ENCODE results near the gene PWWP2B.

The PWWP2B gene

GRCh38 chr10:132447446-132448247 lies 50.6 kb downstream of the PWWP2B start:
- peak; percentile 43 for DNase-seq (ENCODE audit: low read depth)
- TF ChIP-seq CTCF (conservative IDR thresholded peaks at IDR 0.05; ENCODE audit: low read depth, low read length): no peak
- no peak overlapping the region for H3K4me3 ChIP-seq (ENCODE audit: low read length)

- DNase-seq (ENCODE audit: low read depth): no peak
- TF ChIP-seq CTCF (conservative IDR thresholded peaks at IDR 0.05; ENCODE audit: low read depth, low read length): no peak
- no peak overlapping the region for H3K4me3 ChIP-seq (ENCODE audit: low read length)
Observed at GRCh38 chr10:132448248-132448731, 51.3 kb downstream of the PWWP2B start.

GRCh38 chr10:132449051-132449810 lies 52.2 kb downstream of the PWWP2B start:
- DNase-seq (ENCODE audit: low read depth): no peak
- no peak overlapping the region for H3K4me3 ChIP-seq (ENCODE audit: low read length)
- no peak for TF ChIP-seq CTCF (conservative IDR thresholded peaks at IDR 0.05; ENCODE audit: low read depth, low read length)

GRCh38 chr10:132449811-132450181 lies 52.8 kb downstream of the PWWP2B start:
- H3K4me3 ChIP-seq (ENCODE audit: low read length): no peak overlapping the region
- no peak for DNase-seq (ENCODE audit: low read depth)
- TF ChIP-seq CTCF (conservative IDR thresholded peaks at IDR 0.05; ENCODE audit: low read depth, low read length): no peak

- DNase-seq (ENCODE audit: low read depth): no peak
- no peak for TF ChIP-seq CTCF (conservative IDR thresholded peaks at IDR 0.05; ENCODE audit: low read depth, low read length)
- H3K4me3 ChIP-seq (ENCODE audit: low read length): no peak overlapping the region
Observed at GRCh38 chr10:132450466-132450824, 53.4 kb downstream of the PWWP2B start.

- TF ChIP-seq CTCF (conservative IDR thresholded peaks at IDR 0.05; ENCODE audit: low read depth, low read length): no peak
- DNase-seq (ENCODE audit: low read depth): no peak
- no peak overlapping the region for H3K4me3 ChIP-seq (ENCODE audit: low read length)
Observed at GRCh38 chr10:132450825-132451505, 54.0 kb downstream of the PWWP2B start.
